ENCODE measurements around the gene CHAC1.

Gene CHAC1, protein sequence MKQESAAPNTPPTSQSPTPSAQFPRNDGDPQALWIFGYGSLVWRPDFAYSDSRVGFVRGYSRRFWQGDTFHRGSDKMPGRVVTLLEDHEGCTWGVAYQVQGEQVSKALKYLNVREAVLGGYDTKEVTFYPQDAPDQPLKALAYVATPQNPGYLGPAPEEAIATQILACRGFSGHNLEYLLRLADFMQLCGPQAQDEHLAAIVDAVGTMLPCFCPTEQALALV

DNA sequence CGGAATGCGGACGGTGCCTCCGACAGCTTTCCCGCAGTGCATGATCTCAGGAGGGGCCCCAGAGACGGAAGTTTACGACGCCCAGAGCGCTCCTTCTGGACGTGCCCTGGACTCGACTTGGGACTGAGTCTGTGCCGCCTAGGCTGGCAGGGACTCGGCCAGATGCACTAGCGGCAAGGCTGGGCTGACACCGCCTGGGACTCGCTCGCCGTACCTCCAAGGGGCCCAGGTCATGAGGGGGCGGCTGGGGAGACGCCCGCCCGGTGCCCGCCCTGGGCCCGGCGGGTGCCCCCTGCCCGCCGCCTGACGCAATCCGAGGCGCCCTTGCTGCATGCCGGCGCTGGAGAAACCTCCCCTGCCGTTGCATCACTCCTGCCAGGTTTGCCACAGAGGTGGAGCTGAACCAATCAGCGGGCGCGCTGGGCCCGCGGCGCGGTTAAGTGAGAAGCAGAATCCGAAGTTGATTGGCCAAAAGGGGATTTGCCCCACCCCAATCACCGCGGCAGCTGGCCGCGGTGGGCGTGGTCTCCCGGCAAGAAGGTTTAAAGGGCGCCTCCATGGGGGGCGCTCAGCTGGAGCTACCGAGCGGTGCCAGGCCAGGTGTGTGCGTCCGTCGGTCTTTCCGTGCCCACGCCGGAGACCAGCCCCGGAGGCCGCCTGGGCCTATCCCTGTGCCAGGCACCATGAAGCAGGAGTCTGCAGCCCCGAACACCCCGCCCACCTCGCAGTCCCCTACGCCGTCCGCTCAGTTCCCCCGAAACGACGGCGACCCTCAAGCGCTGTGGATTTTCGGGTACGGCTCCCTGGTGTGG lies at the start of gene CHAC1:
CHAC1 (plus strand) TSS at position 571 of the 812 bp plus-strand sequence; CDS start at position 684, 113 bp downstream.
- DNase-seq: peak; percentile 70

DNA sequence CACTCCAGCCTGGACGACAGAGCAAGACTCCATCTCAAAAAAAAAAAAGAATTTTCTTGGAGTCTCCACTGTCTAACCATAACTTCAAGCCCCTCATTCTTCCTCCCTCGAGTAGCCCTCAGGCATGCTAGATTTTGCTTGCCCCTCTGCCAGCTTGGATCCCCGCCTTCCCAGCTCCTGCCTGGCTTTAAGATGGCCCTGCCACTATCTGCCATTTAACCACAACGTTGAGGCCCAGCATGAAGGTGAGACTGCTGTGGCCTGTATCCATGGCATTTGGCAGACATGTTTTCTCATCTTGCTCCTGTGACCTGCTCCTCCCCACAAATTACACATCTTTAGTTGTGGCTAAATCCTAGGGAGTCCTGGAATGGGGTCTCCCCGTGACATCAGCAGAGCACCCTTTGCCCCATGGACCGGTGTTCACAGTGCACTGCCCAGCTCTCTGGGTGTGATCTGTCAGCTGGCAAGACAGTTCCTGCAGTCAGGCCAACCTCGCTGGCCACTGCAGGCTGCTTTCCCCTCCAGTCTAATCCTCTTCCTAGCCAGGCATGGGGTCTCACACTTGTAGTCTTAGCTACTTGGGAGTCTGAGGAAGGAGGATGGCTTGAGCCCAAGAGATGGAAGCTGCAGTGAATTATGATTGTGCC lies 48.6 kb upstream of the CHAC1 start:
- no peak for DNase-seq

- DNase-seq: peak; percentile 59
These were observed 46.9 kb upstream of the CHAC1 start for GRCh38 chr15:40906091-40906990.

GRCh38 chr15:40906991-40907802 lies 46.1 kb upstream of the CHAC1 start:
- DNase-seq: peak; percentile 63

GRCh38 chr15:40908095-40908494 lies 45.2 kb upstream of the CHAC1 start:
- DNase-seq: no peak

- no peak for DNase-seq
These were observed 43.3 kb upstream of the CHAC1 start for GRCh38 chr15:40909662-40910630.

DNA sequence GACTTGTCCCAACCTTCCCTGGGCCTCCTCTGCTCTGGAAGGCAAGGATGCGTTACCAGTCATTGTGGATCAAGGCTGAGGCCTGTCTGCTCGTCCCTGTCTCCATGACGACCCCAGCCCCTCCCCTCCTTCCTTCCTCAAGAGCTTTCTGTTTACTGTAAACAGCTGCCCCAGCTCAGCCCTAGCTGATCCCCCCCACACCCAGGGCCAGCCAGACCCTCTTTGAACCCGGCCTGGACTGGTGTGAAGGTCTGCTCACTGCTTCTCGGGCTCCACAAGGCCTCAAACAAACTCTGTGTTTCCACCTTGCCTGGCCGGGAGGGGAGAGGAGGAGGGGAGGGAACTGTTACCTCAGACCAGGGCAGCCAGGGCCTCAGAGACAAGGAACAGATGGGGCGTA lies 42.1 kb upstream of the CHAC1 start:
- DNase-seq: no peak

DNA sequence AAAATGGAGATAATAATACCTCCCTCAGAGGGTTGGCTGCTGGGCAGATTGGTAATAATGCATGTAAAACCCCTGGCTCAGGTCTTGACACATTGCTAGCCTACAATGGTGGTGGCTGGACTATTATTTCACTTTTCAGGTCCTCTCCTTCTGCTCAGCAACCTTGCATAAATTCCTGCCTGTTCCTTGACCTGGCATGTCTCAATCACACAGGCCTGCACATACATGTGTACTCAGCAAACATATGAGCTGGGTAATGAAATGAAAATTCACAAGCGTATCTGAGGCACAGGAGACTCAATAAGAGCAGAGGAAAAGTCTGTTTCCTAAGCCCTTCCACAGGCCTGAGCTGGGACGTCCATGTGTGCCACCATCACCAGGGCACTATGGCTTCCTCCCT lies 41.6 kb upstream of the CHAC1 start:
- DNase-seq: no peak

DNA sequence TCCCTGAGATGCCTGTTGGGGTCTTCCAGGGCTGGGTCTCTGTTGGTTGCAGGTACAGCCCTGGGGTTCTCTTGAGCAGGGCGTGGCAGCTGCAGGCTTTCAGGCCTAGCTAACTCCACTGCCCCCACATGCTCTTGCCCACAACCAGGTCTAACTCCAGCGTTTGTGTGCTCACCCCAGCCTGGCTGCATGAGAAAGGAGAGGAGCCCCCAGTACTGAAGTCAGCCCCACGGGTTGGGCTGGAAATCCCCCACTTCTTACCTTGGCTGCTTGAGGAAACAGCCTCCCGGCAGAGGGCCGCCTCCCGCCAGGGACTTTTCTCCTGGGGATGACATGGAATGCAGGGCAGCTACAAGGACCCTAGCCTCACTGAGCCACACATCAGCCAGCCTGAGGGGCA lies 40.8 kb upstream of the CHAC1 start:
- no peak for DNase-seq

GRCh38 chr15:40914013-40914412 lies 39.3 kb upstream of the CHAC1 start:
- no peak for DNase-seq

DNA sequence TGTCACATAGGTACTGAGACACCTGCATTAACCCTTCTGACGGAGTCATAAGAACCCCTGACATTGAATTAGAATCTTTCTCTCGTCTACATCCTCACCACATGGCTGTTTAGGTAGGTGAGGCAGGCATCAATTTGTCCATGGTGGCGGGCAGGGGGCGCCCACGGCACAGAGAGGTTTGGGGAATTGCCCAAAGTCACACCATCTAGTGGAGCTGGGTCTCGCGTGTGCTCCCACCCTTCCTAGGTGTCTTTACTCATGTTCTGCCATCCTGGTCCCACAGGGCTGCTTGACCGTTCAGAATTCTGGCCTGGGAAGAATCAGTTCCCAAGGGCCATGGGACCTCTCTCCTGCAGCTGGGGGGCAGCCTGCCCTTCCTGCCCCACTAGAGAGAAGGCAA lies 38.8 kb upstream of the CHAC1 start:
- DNase-seq: no peak

DNA sequence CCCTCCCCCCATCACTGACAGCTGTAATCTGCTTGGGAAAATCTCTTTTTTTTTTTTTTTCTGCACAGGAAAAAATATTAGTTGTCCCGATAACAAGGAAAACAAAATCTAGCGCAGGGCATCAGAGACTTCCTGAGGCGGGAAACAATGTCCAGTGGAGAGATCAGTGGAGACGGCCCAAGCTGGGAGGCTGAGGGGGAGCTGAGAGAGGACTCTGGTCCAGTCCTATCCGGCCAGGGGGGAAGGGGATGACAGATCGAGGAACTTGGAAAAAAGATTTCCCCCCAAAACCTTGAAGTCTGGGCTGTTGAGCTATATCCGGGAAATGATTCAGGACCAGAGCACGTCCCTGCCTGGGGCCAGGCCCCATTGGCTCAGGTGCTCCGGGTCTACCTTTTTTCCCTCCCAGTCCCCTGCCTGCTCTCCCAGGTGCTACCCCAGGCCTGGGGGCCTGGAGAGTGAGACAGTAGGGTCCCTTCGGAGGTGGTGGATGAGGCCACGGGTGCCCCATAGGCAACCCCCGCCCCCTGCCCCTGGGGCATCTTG lies 38.1 kb upstream of the CHAC1 start:
- no peak for DNase-seq

GRCh38 chr15:40915679-40916078 lies 37.6 kb upstream of the CHAC1 start:
- no peak for DNase-seq

GRCh38 chr15:40917585-40917984 lies 35.7 kb upstream of the CHAC1 start:
- DNase-seq: no peak

GRCh38 chr15:40918146-40918798 lies 35.0 kb upstream of the CHAC1 start:
- DNase-seq: no peak

- no peak for DNase-seq
These were observed 34.4 kb upstream of the CHAC1 start for GRCh38 chr15:40918799-40919392.

DNA sequence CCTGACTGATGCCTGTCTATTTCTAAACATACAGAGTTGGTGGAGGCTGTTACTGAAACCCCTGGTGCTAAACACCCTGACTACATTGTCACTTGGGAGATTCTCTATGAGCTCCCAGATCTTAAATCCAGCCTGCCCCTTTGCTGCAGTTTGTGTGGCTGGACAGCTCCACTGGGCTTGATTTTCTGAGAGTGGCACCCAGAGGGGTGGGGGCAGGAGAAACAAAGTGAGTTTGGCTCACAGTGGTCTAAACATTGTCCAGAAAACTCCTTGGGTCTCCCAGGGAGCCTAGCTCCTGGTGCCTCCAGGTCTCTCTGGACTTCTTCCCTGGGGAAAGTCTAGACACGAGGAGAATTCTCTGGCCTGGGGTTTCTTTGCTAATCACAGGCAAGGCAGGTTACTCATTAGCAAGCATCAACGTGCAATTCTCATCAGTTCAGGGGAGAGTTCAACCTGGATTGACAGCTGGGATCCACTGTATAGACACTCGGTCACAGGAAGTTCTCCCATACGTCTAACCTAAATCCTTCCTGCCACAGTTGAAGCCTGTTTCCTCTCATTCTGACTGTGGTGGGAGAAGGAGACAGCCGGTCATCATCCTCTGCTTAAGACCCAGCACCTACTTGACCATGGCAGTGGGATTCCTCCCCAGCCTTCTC lies 31.2 kb upstream of the CHAC1 start:
- no peak for DNase-seq

- DNase-seq: no peak
These were observed 30.7 kb upstream of the CHAC1 start for GRCh38 chr15:40922608-40923005.

- DNase-seq: no peak
These were observed 29.7 kb upstream of the CHAC1 start for GRCh38 chr15:40923551-40923950.

All from DMS79 (cell line).